ENCODE results near the gene NFATC2.

NFATC2 gene

GRCh38 chr20:51356871-51357270, 185.6 kb downstream of the NFATC2 start:
- Histone ChIP-seq H3K27me3 (replicated peaks) (no peaks in the 10 kb centered on the region), H3K4me3 (ENCODE audit: low read depth, low read length) (no peak overlapping the region), H3K36me3 (replicated peaks) (no peaks in the 10 kb centered on the region), H3K27ac (peak overlapping the region; percentile 10)
- no peak for TF ChIP-seq CTCF (IDR thresholded peaks at IDR 0.05; ENCODE audit: low read depth, low read length, missing control alignments)
- DNase-seq = no peak
- in situ Hi-C loops (cut with HindIII; ENCODE audit: low pct_ligation_motif_present, low sequenced_read_pairs) = no loop called here

- in situ Hi-C loops (cut with HindIII; ENCODE audit: low pct_ligation_motif_present, low sequenced_read_pairs) = no loop called here
- H3K27ac ChIP-seq = peak overlapping the region; percentile 98
- H3K36me3 ChIP-seq (replicated peaks) = no peaks in the 10 kb centered on the region
- DNase-seq = peak; percentile 74
- H3K27me3 ChIP-seq (replicated peaks) = no peaks in the 10 kb centered on the region
- no peak for TF ChIP-seq CTCF (IDR thresholded peaks at IDR 0.05; ENCODE audit: low read depth, low read length, missing control alignments)
- H3K4me3 ChIP-seq (ENCODE audit: low read depth, low read length) = no peak overlapping the region
These were observed 187.7 kb downstream of the NFATC2 start for GRCh38 chr20:51354769-51355319.

GRCh38 chr20:51354191-51354768, 188.2 kb downstream of the NFATC2 start:
- Histone ChIP-seq H3K36me3 (replicated peaks) (no peaks in the 10 kb centered on the region), H3K4me3 (ENCODE audit: low read depth, low read length) (peak overlapping the region; percentile 2), H3K27me3 (replicated peaks) (no peaks in the 10 kb centered on the region), H3K27ac (peak overlapping the region; percentile 98)
- DNase-seq = peak; percentile 88
- in situ Hi-C loops (cut with HindIII; ENCODE audit: low pct_ligation_motif_present, low sequenced_read_pairs) = no loop called here
- TF ChIP-seq CTCF (IDR thresholded peaks at IDR 0.05; ENCODE audit: low read depth, low read length, missing control alignments) = no peak

DNA sequence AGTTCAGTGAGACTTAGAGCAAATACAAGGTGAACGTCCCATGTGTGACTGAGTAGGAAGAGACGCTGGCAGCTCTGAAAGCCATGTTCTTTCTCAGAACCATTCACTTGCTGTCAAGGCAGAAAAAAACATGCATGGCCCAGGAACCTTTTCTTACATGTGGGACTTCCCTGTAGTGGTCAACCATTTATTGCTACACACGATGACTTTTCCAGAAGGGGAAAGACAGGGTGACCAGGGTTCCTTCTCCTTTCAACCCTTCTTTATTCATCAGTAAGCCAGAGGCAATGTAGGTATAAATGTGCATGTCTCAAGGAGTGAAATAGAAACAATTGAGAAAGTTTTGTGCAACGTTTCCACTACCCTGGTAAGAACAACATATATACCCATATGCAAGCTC, 189.0 kb downstream of the NFATC2 start:
- H3K27ac ChIP-seq = peak overlapping the region; percentile 98
- no peaks in the 10 kb centered on the region for H3K27me3 ChIP-seq (replicated peaks)
- no peak for DNase-seq
- TF ChIP-seq CTCF (IDR thresholded peaks at IDR 0.05; ENCODE audit: low read depth, low read length, missing control alignments) = no peak
- H3K36me3 ChIP-seq (replicated peaks) = no peaks in the 10 kb centered on the region
- no peak overlapping the region for H3K4me3 ChIP-seq (ENCODE audit: low read depth, low read length)
- in situ Hi-C loops (cut with HindIII; ENCODE audit: low pct_ligation_motif_present, low sequenced_read_pairs) = no loop called here

- DNase-seq = no peak
- Histone ChIP-seq H3K27ac (peak overlapping the region; percentile 98), H3K4me3 (ENCODE audit: low read depth, low read length) (no peak overlapping the region), H3K36me3 (replicated peaks) (no peaks in the 10 kb centered on the region), H3K27me3 (replicated peaks) (no peaks in the 10 kb centered on the region)
- TF ChIP-seq CTCF (IDR thresholded peaks at IDR 0.05; ENCODE audit: low read depth, low read length, missing control alignments) = no peak
- in situ Hi-C loops (cut with HindIII; ENCODE audit: low pct_ligation_motif_present, low sequenced_read_pairs) = no loop called here
These were observed 189.7 kb downstream of the NFATC2 start for GRCh38 chr20:51352791-51353190.
